Keratinocyte (primary cell): ENCODE measurements around the gene NELL1. TPM values are rescaled to one million over a fixed set of nuclear protein-coding genes. Genes with fewer than 3 reads are reported as not detected.

Source experiments
- DNase-seq: peaks from one replicate; pipeline ENCODE4 v3.0.0-alpha.2; 2011; ENCODE audit warnings: low read depth, missing footprints, low spot score
- FAIRE-seq: peaks from 2 replicates; lab custom pipeline; 2011; peaks lifted over from hg19 to GRCh38; lab: Jason Lieb, UNC
- H2AFZ ChIP-seq: 2 replicates; pipeline ENCODE4 v1.6.0; 2012; ENCODE audit warnings: low read length, control low read depth, inconsistent platforms; ENCODE audit not compliant: control insufficient read depth
- H3K27ac ChIP-seq: 2 replicates; pipeline ENCODE4 v1.5.1; 2011; ENCODE audit warnings: low read length; ENCODE audit not compliant: control insufficient read depth, insufficient read depth
- H3K27me3 ChIP-seq: 3 replicates; pipeline ENCODE4 v1.6.0; 2011; ENCODE audit warnings: low read length; ENCODE audit not compliant: control insufficient read depth, insufficient read depth; ENCODE audit errors: extremely low read depth
- H3K36me3 ChIP-seq, 2 experiments: 2 replicates in 1 of 2; 3 replicates in 1 of 2; pipeline ENCODE4 v1.5.1; 2011; ENCODE audit warnings: low read length in 2 of 2, mild to moderate bottlenecking in 1 of 2; ENCODE audit not compliant: control insufficient read depth in 2 of 2, insufficient read depth in 2 of 2; ENCODE audit errors: extremely low read depth in 1 of 2
- H3K4me1 ChIP-seq: 3 replicates; pipeline ENCODE4 v1.5.1; 2011; ENCODE audit warnings: low read length; ENCODE audit not compliant: control insufficient read depth, insufficient read depth; ENCODE audit errors: extremely low read depth
- H3K4me2 ChIP-seq: 3 replicates; pipeline ENCODE4 v1.6.0; 2011; ENCODE audit warnings: low read depth, low read length; ENCODE audit not compliant: control insufficient read depth, insufficient read depth; ENCODE audit errors: extremely low read depth
- H3K4me3 ChIP-seq, 3 experiments: fragments of 200-600 bp in 1 of 3; sonication (generic) in 1 of 3; 2 replicates in 2 of 3; 3 replicates in 1 of 3; pipeline ENCODE4 v1.5.1; 2011 to 2016; ENCODE audit warnings: low read length in 3 of 3, mild to moderate bottlenecking in 3 of 3, control low read depth in 2 of 3, inconsistent platforms in 1 of 3, low read depth in 1 of 3, mixed read lengths in 1 of 3, mixed run types in 1 of 3, moderate library complexity in 1 of 3; ENCODE audit not compliant: control insufficient read depth in 2 of 3, insufficient read depth in 2 of 3; ENCODE audit errors: extremely low read depth in 1 of 3
- H3K79me2 ChIP-seq: 2 replicates; pipeline ENCODE4 v1.6.0; 2012; ENCODE audit warnings: low read length; ENCODE audit not compliant: control insufficient read depth, insufficient read depth
- H3K9ac ChIP-seq: 3 replicates; pipeline ENCODE4 v1.6.0; 2011; ENCODE audit warnings: low read length; ENCODE audit not compliant: control insufficient read depth, insufficient read depth; ENCODE audit errors: extremely low read depth
- H3K9me1 ChIP-seq: 3 replicates; pipeline ENCODE4 v1.6.0; 2011; ENCODE audit warnings: low read length; ENCODE audit not compliant: control insufficient read depth, insufficient read depth; ENCODE audit errors: extremely low read depth
- H3K9me3 ChIP-seq: 2 replicates; pipeline ENCODE4 v1.5.1; 2012; ENCODE audit warnings: low read depth, low read length; ENCODE audit not compliant: control insufficient read depth
- H4K20me1 ChIP-seq: 3 replicates; pipeline ENCODE4 v1.6.0; 2011; ENCODE audit warnings: low read length; ENCODE audit not compliant: control insufficient read depth, insufficient read depth; ENCODE audit errors: extremely low read depth
- EZH2 ChIP-seq: IDR thresholded peaks from one replicate; pipeline ENCODE4 v1.6.1; 2012; ENCODE audit warnings: inconsistent platforms, mild to moderate bottlenecking, low read length, moderate library complexity
- dilution Hi-C: fragments of 300-500 bp; cut with MboI; formaldehyde crosslinking; loops from one replicate; pipeline ENCODE4 v1.7.0; 2020; ENCODE audit warnings: low sequenced_read_pairs; ENCODE audit not compliant: extremely low pct_ligation_motif_present
- polyA plus RNA-seq, 5 experiments: library from polyadenylated mRNA; depleted of rRNA in 3 of 5; stranded (reverse) in 3 of 5; stranded (forward) in 1 of 5; unstranded in 1 of 5; fragments of >200 nt; gene quantifications; 1 replicate in 1 of 5; 2 replicates in 3 of 5; 3 replicates in 1 of 5; pipeline versions ENCODE4 v1.2.1 to v1.2.3, GENCODE V29; 2011 to 2012; ENCODE audit warnings: missing spikeins in 2 of 5, low read depth in 1 of 5, low replicate concordance in 1 of 5
- TF ChIP-seq, protein P1 (sequence below), 3 experiments: IDR thresholded peaks in 1 of 3; conservative IDR thresholded peaks in 1 of 3; optimal IDR thresholded peaks in 1 of 3; 2 replicates in 2 of 3; 3 replicates in 1 of 3; pipeline versions ENCODE3 to v1.5.1; 2011; ENCODE audit warnings: low read length in 3 of 3, mild to moderate bottlenecking in 3 of 3, moderate library complexity in 2 of 3, control low read depth in 1 of 3, inconsistent platforms in 1 of 3; ENCODE audit not compliant: insufficient read depth in 2 of 3; ENCODE audit errors: extremely low read depth in 1 of 3

NELL1 gene
- polyA plus RNA-seq, 1 donor (not counting 4 experiments of a cell fraction or from before 2014, with no cell fraction given) = not detected

DNA sequence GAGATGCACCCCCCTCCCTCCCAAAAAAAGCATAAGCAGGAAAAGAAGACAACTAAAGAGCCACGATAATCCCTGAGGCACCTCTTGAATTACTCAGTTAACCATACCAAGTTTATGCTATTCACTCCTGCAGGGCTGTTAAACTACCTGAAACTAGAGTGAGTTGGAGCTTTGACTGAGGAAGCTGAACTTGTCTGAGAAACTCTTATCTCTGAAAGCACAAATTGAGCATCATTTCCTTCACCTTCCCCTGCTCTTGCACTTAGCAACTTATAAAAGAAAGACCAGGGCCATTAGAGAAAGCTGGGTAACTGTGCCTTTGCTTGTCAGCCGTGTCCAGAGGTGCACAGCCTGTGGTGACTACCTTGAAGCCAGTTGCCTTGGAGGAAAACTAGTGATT lies 745.6 kb downstream of the NELL1 start:
- TF ChIP-seq, protein P1, sequence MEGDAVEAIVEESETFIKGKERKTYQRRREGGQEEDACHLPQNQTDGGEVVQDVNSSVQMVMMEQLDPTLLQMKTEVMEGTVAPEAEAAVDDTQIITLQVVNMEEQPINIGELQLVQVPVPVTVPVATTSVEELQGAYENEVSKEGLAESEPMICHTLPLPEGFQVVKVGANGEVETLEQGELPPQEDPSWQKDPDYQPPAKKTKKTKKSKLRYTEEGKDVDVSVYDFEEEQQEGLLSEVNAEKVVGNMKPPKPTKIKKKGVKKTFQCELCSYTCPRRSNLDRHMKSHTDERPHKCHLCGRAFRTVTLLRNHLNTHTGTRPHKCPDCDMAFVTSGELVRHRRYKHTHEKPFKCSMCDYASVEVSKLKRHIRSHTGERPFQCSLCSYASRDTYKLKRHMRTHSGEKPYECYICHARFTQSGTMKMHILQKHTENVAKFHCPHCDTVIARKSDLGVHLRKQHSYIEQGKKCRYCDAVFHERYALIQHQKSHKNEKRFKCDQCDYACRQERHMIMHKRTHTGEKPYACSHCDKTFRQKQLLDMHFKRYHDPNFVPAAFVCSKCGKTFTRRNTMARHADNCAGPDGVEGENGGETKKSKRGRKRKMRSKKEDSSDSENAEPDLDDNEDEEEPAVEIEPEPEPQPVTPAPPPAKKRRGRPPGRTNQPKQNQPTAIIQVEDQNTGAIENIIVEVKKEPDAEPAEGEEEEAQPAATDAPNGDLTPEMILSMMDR (optimal IDR thresholded peaks at IDR 0.05 in 1 of 3, IDR thresholded peaks at IDR 0.05 in 1 of 3, conservative IDR thresholded peaks at IDR 0.05 in 1 of 3; ENCODE audit: extremely low read depth in 1 of 3, insufficient read depth in 2 of 3, low read length in 3 of 3) = no peak
- no peak for TF ChIP-seq EZH2
- Histone ChIP-seq H3K79me2 (no peaks in the 10 kb centered on the region), H3K9me3 (peaks cover 2% of the 10 kb centered on the region), H3K27ac (no peak overlapping the region), H3K4me1 (peaks cover 9% of the 10 kb centered on the region), H3K27me3 (no peaks in the 10 kb centered on the region), H3K9ac (no peak overlapping the region), H2AFZ (no peak overlapping the region), H3K36me3 (no peaks in the 10 kb centered on the region), H3K4me2 (no peak overlapping the region), H3K4me3 (no peak overlapping the region), H3K9me1 (no peaks in the 10 kb centered on the region), H4K20me1 (no peaks in the 10 kb centered on the region)
- dilution Hi-C loops = no loop called here
- FAIRE-seq = no peak
- no peak for DNase-seq

DNA sequence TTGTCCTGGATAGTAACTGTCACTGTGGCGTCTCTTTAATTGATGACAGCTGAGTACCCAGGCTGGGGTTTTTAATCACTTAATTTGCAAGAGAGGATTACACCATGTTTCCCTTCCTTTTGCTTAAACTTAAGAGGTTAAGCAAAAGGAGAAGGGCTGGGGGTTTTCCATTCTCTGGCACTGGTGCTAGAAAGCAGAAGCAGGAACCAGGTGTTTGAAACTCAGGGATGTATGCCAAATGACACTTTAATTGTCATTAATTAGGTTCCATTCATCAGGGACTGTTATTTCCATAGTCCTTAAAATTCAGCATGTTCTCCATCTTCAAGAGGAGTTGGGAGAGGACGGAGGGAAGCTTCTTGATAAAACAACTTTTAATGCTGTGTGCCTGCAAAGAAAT lies 746.2 kb downstream of the NELL1 start:
- DNase-seq = no peak
- Histone ChIP-seq H3K9me1 (no peaks in the 10 kb centered on the region), H3K27me3 (no peaks in the 10 kb centered on the region), H2AFZ (no peak overlapping the region), H3K9ac (no peak overlapping the region), H3K4me1 (peaks cover 9% of the 10 kb centered on the region), H3K79me2 (no peaks in the 10 kb centered on the region), H3K27ac (no peak overlapping the region), H3K4me2 (no peak overlapping the region), H3K9me3 (peaks cover 1% of the 10 kb centered on the region), H4K20me1 (no peaks in the 10 kb centered on the region), H3K36me3 (no peaks in the 10 kb centered on the region), H3K4me3 (no peak overlapping the region)
- dilution Hi-C loops = no loop called here
- TF ChIP-seq EZH2 = no peak
- FAIRE-seq = no peak

DNA sequence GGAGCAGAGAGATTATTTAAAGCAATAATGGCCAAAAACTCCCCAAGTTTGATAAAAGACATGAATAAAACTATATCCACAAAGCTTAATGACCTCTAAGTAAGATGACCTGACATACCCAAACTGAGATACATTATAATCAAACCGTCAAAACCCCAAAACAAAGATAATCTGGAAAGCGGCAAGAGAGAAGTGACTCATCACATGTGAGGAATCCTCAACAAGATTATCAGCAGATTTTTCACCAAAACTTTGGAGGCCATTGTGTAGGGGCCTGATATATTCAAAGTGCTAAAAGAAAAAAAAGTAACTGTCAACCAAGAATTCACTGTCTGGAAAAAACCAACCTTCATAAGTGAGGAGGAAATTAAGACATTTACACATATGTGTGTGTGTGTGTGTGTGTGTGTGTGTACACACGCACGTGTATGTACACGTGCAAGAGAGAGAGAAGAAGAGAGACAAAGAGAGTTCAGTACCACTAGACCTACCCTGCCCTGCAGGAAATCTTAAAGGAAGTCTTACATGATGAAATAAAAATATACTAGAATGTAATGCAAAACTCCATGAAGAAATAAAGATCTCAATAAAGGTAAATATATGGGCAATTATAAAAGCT lies 752.4 kb downstream of the NELL1 start:
- no peak for FAIRE-seq
- no peaks in the 10 kb centered on the region for H3K36me3 ChIP-seq
- dilution Hi-C loops = no loop called here
- H4K20me1 ChIP-seq = no peaks in the 10 kb centered on the region
- no peak overlapping the region for H3K27ac ChIP-seq
- H3K9me1 ChIP-seq = no peaks in the 10 kb centered on the region
- H3K27me3 ChIP-seq = no peaks in the 10 kb centered on the region
- no peaks in the 10 kb centered on the region for H3K4me1 ChIP-seq
- DNase-seq = no peak
- no peaks in the 10 kb centered on the region for H3K79me2 ChIP-seq
- TF ChIP-seq, protein P1 (optimal IDR thresholded peaks at IDR 0.05 in 1 of 3, IDR thresholded peaks at IDR 0.05 in 1 of 3, conservative IDR thresholded peaks at IDR 0.05 in 1 of 3; ENCODE audit: extremely low read depth in 1 of 3, insufficient read depth in 2 of 3, low read length in 3 of 3) = no peak
- no peak for TF ChIP-seq EZH2
- H2AFZ ChIP-seq = no peak overlapping the region
- H3K9ac ChIP-seq = no peak overlapping the region
- H3K4me2 ChIP-seq = no peak overlapping the region
- no peak overlapping the region for H3K4me3 ChIP-seq
- H3K9me3 ChIP-seq = no peaks in the 10 kb centered on the region
